CD8-positive, alpha-beta memory T cell (primary cell): ENCODE results near the gene PROC. TPM values are rescaled to one million over a fixed set of nuclear protein-coding genes. Genes with fewer than 3 reads are reported as not detected.

ENCODE experiments used
- CTCF ChIA-PET: fragments of 350-600 bp; sonication (Branson Sonifier 250); formaldehyde crosslinking; loops from one replicate; lab custom pipeline; 2021; ENCODE audit warnings: antibody characterized with exemption; lab: Charles Lee
- POLR2A ChIA-PET: fragments of 350-600 bp; sonication (Branson Sonifier 250); formaldehyde crosslinking; loops from one replicate; lab custom pipeline; 2021; ENCODE audit warnings: antibody characterized with exemption; lab: Charles Lee
- DNase-seq, 5 donors: peaks; one replicate each; pipeline versions ENCODE4 v3.0.0 to v3.0.0-alpha.2; 2020 to 2022; ENCODE audit warnings: mixed read lengths in 1 of 5
- H3K27ac ChIP-seq: one replicate; pipeline ENCODE4 v1.7.0; 2013; ENCODE audit warnings: low read depth, mild to moderate bottlenecking, low read length, moderate library complexity
- H3K27me3 ChIP-seq: 2 replicates; pipeline ENCODE4 v1.7.0; 2013; ENCODE audit warnings: low read length, mild to moderate bottlenecking; ENCODE audit not compliant: insufficient read depth, poor library complexity, severe bottlenecking
- H3K36me3 ChIP-seq: 2 replicates; pipeline ENCODE4 v1.7.0; 2013; ENCODE audit warnings: mild to moderate bottlenecking, low read length, moderate library complexity; ENCODE audit not compliant: insufficient read depth
- H3K4me1 ChIP-seq: 2 replicates; pipeline ENCODE4 v1.7.0; 2013; ENCODE audit warnings: mild to moderate bottlenecking, low read length, moderate library complexity; ENCODE audit not compliant: insufficient read depth
- H3K4me3 ChIP-seq: 2 replicates; pipeline ENCODE4 v1.7.0; 2013; ENCODE audit warnings: mild to moderate bottlenecking, low read length
- H3K9me3 ChIP-seq: 2 replicates; pipeline ENCODE4 v1.7.0; 2013; ENCODE audit warnings: mild to moderate bottlenecking, low read length
- H3K27ac Mint-ChIP-seq, 8 donors: one replicate each; pipeline ENCODE4 v1.8.0; 2020 to 2021; ENCODE audit warnings: mixed read lengths in 8 of 8, mild to moderate bottlenecking in 6 of 8, inconsistent platforms in 3 of 8, moderate library complexity in 3 of 8
- H3K27me3 Mint-ChIP-seq, 2 donors: one replicate each; pipeline ENCODE4 v1.8.0; 2020 to 2021; ENCODE audit warnings: mixed read lengths in 2 of 2, mild to moderate bottlenecking in 1 of 2, moderate library complexity in 1 of 2
- H3K36me3 Mint-ChIP-seq, 3 donors: one replicate each; pipeline ENCODE4 v1.8.0; 2020 to 2021; ENCODE audit warnings: mixed read lengths in 3 of 3, inconsistent platforms in 1 of 3, mild to moderate bottlenecking in 1 of 3
- H3K4me1 Mint-ChIP-seq, 3 donors: one replicate each; pipeline ENCODE4 v1.8.0; 2020 to 2021; ENCODE audit warnings: mixed read lengths in 3 of 3, inconsistent platforms in 1 of 3, mild to moderate bottlenecking in 1 of 3
- H3K4me3 Mint-ChIP-seq, 7 donors: one replicate each; pipeline ENCODE4 v1.8.0; 2020 to 2021; ENCODE audit warnings: mixed read lengths in 7 of 7, mild to moderate bottlenecking in 6 of 7, moderate library complexity in 4 of 7, inconsistent platforms in 2 of 7
- H3K9me3 Mint-ChIP-seq, 5 donors: one replicate each; pipeline ENCODE4 v1.8.0; 2020 to 2022; ENCODE audit warnings: mixed read lengths in 5 of 5, mild to moderate bottlenecking in 3 of 5, moderate library complexity in 2 of 5, inconsistent platforms in 1 of 5
- polyA plus RNA-seq: library from polyadenylated mRNA; unstranded; fragments of 300-500 nt; fragmentation: Illumina TruSeq; gene quantifications from one replicate; pipeline ENCODE4 v1.2.3, GENCODE V29; 2021
- total RNA-seq, 2 experiments: library from RNA; stranded (reverse); gene quantifications; one replicate each; pipeline ENCODE4 v1.2.3, GENCODE V29; 2021

PROC gene
- total and polyA plus RNA-seq, 3 experiments from 2014 or later, result 0.13 TPM; not detected in 2

DNA sequence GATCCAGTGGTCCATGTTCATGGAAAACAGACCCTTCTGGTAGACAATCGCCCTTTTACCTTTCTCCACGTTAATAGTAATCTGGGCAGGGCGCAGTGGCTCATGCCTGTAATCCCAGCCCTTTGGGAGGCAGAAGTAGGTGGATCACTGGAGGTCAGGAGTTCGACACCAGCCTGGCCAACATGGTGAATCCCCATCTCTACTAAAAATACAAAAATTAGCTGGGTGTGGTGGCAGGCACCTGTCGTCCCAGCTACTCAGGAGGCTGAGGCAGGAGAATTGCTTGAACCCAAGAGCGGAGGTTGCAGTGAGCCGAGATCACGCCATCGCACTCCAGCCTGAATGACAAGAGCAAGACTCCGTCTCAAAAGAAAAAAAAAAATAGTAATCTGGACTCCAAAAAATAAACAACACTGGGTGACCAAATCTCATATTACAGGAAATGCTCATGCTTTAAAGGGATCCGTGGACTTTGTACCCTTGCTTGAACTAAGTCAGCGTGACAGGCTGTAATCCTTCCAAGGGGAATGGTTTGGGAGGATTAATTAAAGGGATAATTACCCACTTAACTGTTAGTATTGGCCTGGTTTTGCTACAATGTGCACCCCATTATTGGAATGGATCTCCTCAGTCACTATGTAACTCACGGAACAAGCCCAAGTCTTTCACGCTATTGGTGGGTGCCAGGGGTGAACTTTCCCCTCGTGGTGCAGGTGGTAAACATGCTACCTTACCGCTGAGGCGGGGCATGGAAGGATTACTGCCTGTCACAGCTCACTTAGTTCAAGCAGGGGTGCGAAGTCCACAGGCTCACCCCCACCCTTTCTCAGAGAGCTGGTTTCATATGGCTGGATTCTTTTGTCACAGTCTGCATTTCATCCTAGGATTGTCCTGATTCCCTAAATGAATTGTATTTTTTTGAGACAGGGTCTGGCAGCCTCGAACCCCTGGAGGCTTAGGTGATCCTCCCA is 36.7 kb downstream of the PROC start:
- H3K4me3 Mint-ChIP-seq, result no peak overlapping the region
- Histone ChIP-seq H3K27me3 (no peaks in the 10 kb centered on the region), H3K4me3 (no peak overlapping the region), H3K4me1 (no peaks in the 10 kb centered on the region), H3K27ac (no peak overlapping the region), H3K36me3 (no peaks in the 10 kb centered on the region), H3K9me3 (no peaks in the 10 kb centered on the region)
- no peak for DNase-seq
- peaks cover 0 to 13% (median 9%) of the 10 kb centered on the region in 3 donors for H3K4me1 Mint-ChIP-seq
- H3K27ac Mint-ChIP-seq, result peak overlapping the region in 1 of 8 donors; percentile 38
- peaks cover 5 to 27% (median 11%) of the 10 kb centered on the region in 3 donors for H3K36me3 Mint-ChIP-seq
- no peaks in the 10 kb centered on the region for H3K9me3 Mint-ChIP-seq
- no peaks in the 10 kb centered on the region for H3K27me3 Mint-ChIP-seq
- ChIA-PET CTCF (no interaction called here), POLR2A (no interaction called here)

DNA sequence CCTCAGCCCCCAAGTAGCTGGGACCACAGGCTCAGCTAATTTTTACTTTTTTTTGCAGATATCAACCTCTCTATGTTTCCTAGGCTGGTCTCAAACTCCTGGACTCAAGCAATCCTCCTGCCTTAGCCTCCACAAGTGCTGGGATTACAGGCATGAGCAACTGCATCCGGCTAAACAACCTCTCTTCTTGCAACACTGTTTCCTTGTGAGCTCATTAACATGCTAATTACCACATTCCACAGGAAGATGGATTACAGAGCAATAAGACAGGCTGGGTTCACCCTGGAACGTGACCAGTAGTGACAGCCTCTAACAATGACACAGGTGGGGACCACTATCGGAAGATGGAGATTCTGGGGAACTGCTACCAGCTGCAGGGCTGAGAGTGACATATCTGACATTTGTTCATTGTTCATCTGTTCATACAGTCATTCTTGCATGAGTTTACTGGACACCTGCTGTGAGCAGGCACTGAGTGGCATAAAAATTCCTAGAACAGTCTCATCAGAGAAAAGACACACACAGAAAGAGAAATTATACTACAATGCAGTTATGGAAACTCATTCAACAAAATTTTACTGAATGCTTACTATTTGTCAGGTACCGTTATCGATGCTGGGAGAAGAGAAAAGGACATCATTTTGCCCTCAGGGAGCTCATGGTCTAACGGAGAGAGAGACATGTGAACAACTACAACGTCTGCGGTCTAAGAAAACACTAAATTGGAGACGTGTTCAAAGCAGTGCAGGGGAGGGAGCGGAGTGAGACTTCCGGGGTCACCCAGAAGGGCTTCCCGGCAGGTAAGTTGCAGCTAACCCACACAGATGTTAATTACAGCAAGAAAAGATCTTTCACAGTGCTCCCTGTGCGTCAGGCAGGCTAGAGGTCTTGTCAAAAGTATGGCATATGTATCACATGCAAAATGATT is 37.6 kb downstream of the PROC start:
- DNase-seq, result no peak
- POLR2A ChIA-PET, result no interaction called here
- H3K4me3 Mint-ChIP-seq, result peak overlapping the region in 3 of 7 donors; percentile 6 to 57 (median 25)

DNA sequence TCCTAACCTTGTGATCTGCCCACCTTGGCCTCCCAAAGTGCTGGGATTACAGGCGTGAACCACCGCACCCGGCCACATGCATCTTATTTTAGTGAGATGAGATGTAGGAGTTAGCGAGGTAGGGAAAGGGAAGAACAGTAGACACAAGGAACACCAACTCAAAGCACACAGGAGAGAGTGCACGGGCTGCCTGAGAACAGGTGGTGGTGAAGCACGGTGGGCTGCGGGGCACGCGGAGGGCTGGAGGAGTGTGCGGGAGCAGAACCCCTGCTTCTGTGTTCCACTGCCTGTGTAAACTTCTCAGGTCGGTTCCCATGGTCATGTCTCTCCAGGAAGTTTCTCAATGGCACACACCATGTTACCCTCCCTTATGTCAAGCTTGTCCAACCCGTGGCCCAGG is 38.7 kb downstream of the PROC start:
- Mint-ChIP-seq H3K36me3 (peaks cover 4 to 29% (median 5%) of the 10 kb centered on the region in 3 donors), H3K27me3 (no peaks in the 10 kb centered on the region), H3K4me3 (no peak overlapping the region), H3K9me3 (no peaks in the 10 kb centered on the region), H3K27ac (peak overlapping the region in 1 of 8 donors; percentile 28), H3K4me1 (peaks cover 0 to 13% (median 9%) of the 10 kb centered on the region in 3 donors)
- no peak overlapping the region for H3K4me3 ChIP-seq
- H3K36me3 ChIP-seq, result no peaks in the 10 kb centered on the region
- no peaks in the 10 kb centered on the region for H3K4me1 ChIP-seq
- POLR2A ChIA-PET, result no interaction called here
- H3K27me3 ChIP-seq, result no peaks in the 10 kb centered on the region
- CTCF ChIA-PET, result no interaction called here
- H3K27ac ChIP-seq, result no peak overlapping the region
- no peak for DNase-seq
- no peaks in the 10 kb centered on the region for H3K9me3 ChIP-seq

More for the DNA sequence above, 37.6 kb downstream of the PROC start:
- H3K4me1 ChIP-seq, result no peaks in the 10 kb centered on the region
- H3K9me3 ChIP-seq, result no peaks in the 10 kb centered on the region
- CTCF ChIA-PET, result no interaction called here
- H3K4me3 ChIP-seq, result no peak overlapping the region
- Mint-ChIP-seq H3K4me1 (peaks cover 0 to 13% (median 9%) of the 10 kb centered on the region in 3 donors), H3K27me3 (no peaks in the 10 kb centered on the region), H3K9me3 (no peaks in the 10 kb centered on the region), H3K36me3 (peaks cover 4 to 26% (median 5%) of the 10 kb centered on the region in 3 donors), H3K27ac (peak overlapping the region in 4 of 8 donors; percentile 1 to 78 (median 18))
- H3K27me3 ChIP-seq, result no peaks in the 10 kb centered on the region
- H3K36me3 ChIP-seq, result no peaks in the 10 kb centered on the region
- H3K27ac ChIP-seq, result no peak overlapping the region

DNA sequence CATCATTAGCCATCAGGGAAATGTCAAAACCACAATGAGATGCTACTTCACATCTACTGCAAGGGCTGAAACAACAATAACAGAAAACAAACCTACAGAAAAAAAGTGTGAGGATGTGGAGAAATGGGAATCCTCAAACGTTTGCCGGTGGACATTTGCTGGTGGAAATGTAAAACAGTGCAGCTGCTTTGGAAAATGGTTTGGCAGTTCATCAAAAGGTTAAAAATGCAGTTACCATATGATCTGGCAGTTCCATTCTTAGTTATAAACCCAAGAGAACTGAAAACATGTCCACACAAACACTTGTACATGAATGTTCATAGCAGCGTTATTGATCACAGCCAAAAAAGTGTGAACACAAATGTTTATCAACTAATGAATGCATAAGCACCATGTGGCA is 44.2 kb downstream of the PROC start:
- Histone ChIP-seq H3K4me3 (no peak overlapping the region), H3K36me3 (no peaks in the 10 kb centered on the region), H3K9me3 (no peaks in the 10 kb centered on the region), H3K27me3 (no peaks in the 10 kb centered on the region), H3K27ac (no peak overlapping the region), H3K4me1 (no peaks in the 10 kb centered on the region)
- DNase-seq, result no peak
- no peak overlapping the region for H3K4me3 Mint-ChIP-seq
- H3K27me3 Mint-ChIP-seq, result no peaks in the 10 kb centered on the region
- H3K4me1 Mint-ChIP-seq, result peaks cover 11 to 18% (median 17%) of the 10 kb centered on the region in 3 donors
- H3K27ac Mint-ChIP-seq, result no peak overlapping the region
- ChIA-PET CTCF (no interaction called here), POLR2A (no interaction called here)
- peaks cover under 1 to 18% (median 10%) of the 10 kb centered on the region in 3 donors for H3K36me3 Mint-ChIP-seq
- no peaks in the 10 kb centered on the region for H3K9me3 Mint-ChIP-seq

DNA sequence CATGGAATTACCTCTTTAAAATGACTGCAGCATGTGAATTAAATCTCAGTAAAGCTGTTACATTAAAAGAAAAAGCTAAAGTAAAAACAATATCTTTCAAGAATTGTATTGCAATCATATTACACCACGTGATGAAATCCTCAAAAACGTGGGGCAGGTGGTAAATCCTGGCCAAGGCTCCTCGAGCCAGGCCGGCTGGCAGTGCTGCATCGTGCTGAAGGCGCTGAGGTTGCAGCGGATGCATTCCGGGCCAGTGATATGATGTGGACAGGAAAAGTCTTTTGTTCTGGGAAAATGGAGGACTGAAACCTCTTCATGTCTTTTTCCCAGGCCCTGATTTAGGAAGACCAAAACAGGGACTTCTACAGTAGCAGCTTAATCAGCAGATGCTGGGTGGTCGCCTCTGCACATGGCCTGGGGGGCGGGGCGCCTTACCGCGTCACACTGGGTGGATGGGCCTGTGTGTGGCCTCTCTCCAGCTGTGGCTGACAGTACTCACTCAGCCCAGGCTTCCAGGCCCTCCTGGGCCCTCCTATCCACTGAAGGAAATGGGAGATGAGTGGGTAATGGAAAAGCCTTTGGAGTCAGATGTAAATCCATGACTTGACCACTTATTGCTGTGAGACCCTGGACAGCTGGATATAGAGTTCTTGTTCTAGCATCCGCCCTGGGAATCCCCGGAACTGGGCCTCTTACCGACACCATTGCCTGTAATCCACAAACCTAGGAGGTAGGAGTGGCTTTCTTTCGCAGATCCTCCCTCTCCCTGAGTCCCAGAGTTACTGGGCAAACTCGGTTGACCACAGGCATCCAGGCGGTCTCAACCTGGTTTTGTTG is 45.1 kb downstream of the PROC start:
- H3K36me3 Mint-ChIP-seq, result peaks cover 0 to 25% (median 12%) of the 10 kb centered on the region in 3 donors
- Histone ChIP-seq H3K27ac (no peak overlapping the region), H3K36me3 (no peaks in the 10 kb centered on the region), H3K9me3 (no peaks in the 10 kb centered on the region), H3K4me3 (no peak overlapping the region), H3K4me1 (no peaks in the 10 kb centered on the region), H3K27me3 (no peaks in the 10 kb centered on the region)
- no peaks in the 10 kb centered on the region for H3K9me3 Mint-ChIP-seq
- H3K27ac Mint-ChIP-seq, result peak overlapping the region in 1 of 8 donors; percentile 13
- POLR2A ChIA-PET, result no interaction called here
- no peak for DNase-seq
- peaks cover 11 to 18% (median 17%) of the 10 kb centered on the region in 3 donors for H3K4me1 Mint-ChIP-seq
- CTCF ChIA-PET, result no interaction called here
- no peaks in the 10 kb centered on the region for H3K27me3 Mint-ChIP-seq
- no peak overlapping the region for H3K4me3 Mint-ChIP-seq

DNA sequence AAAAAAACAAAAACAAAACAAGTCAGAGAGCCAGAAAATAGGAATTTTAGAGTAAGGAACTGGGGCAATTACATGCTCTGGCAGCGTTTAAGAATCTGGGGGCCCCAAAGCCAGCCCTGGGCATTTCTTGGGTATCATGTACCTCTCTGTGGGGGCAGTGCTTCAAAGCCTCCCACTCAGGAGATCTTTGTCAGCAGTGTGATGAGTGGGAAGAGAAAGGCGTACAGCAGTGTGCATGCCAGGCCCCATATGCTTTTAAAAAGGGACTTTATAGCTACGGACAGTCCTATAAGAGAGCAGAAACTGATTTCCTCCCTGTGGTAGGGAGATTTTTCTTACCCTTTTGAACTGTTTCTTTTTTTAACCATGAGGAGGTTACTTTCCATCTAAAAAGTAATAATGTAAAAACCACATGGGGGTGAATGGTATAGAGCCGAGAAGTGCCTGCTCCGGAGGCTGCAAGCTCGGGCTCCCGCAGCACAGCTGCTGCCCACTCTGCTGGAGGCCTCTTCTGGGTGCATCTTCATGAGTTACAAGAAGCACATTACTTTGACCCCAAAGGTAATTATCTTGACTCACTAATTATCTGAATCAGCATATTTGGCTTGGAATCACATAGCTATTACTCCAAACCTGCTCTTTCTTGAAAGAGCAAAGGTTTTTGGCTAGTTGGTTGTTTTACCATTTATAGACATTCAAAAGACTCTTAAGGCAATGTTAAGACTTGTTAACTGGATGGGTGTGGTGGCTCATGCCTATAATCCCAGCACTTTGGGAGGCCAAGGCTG is 46.4 kb downstream of the PROC start:
- Histone ChIP-seq H3K36me3 (peaks cover 2% of the 10 kb centered on the region), H3K4me1 (no peaks in the 10 kb centered on the region), H3K27ac (no peak overlapping the region), H3K27me3 (no peaks in the 10 kb centered on the region), H3K9me3 (no peaks in the 10 kb centered on the region), H3K4me3 (no peak overlapping the region)
- CTCF ChIA-PET, result interaction anchor here (1.3 kb wide), 1 partner anchor 15 kb away, joined by 4 read pairs; no protein-coding TSS in a partner anchor
- H3K27ac Mint-ChIP-seq, result peak overlapping the region in 3 of 8 donors; percentile 35 to 54 (median 51)
- no peaks in the 10 kb centered on the region for H3K27me3 Mint-ChIP-seq
- H3K4me1 Mint-ChIP-seq, result peaks cover 11 to 18% (median 17%) of the 10 kb centered on the region in 3 donors
- H3K36me3 Mint-ChIP-seq, result peaks cover 0 to 34% (median 13%) of the 10 kb centered on the region in 3 donors
- POLR2A ChIA-PET, result no interaction called here
- H3K9me3 Mint-ChIP-seq, result no peaks in the 10 kb centered on the region
- H3K4me3 Mint-ChIP-seq, result no peak overlapping the region
- DNase-seq, result no peak

DNA sequence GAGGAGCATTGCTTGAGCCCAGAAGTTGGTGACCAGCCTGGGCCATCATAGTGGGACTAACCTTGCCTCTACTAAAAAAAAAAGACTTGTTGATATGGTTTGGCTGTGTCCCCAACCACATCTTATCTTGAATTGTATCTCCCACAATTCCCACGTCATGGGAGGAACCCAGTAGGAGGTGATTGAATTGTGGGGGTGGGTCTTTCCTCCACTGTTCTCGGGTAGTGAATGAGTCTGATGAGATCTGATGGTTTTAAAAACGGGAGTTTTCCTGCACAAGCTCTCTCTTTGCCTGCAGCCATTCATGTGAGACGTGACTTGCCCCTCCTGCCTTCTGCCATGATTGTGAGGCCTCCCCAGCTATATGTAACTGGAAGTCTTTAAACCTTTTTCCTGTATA is 47.0 kb downstream of the PROC start:
- Histone ChIP-seq H3K27ac (no peak overlapping the region), H3K4me3 (no peak overlapping the region), H3K27me3 (no peaks in the 10 kb centered on the region), H3K9me3 (no peaks in the 10 kb centered on the region), H3K36me3 (peaks cover 4% of the 10 kb centered on the region), H3K4me1 (no peaks in the 10 kb centered on the region)
- CTCF ChIA-PET, result interaction anchor here (1.3 kb wide), 1 partner anchor 14 kb away, joined by 4 read pairs; no protein-coding TSS in a partner anchor
- Mint-ChIP-seq H3K36me3 (peaks cover 0 to 35% (median 13%) of the 10 kb centered on the region in 3 donors), H3K27me3 (no peaks in the 10 kb centered on the region), H3K4me1 (peaks cover 11 to 18% (median 17%) of the 10 kb centered on the region in 3 donors), H3K9me3 (no peaks in the 10 kb centered on the region), H3K4me3 (no peak overlapping the region), H3K27ac (peak overlapping the region in 3 of 8 donors; percentile 8 to 75 (median 51))
- POLR2A ChIA-PET, result no interaction called here
- DNase-seq, result no peak
